Activated T-helper 17 cell treated with anti-CD3 and anti-CD28 coated beads, Interleukin-2, amount 50 U/mL, for 72 hours (primary cell): ENCODE data around the gene SLA2. TPM values are rescaled to one million over a fixed set of nuclear protein-coding genes. Genes with fewer than 3 reads are reported as not detected.
"Not testable (repeated sequence)": the region's sequence is repeated elsewhere in the genome, so short reads cannot be mapped to it uniquely, and the experiment has no call there.

Source experiments
- ATAC-seq: fragments of 150-1000 bp; cut with Tn5 transposase; replicated peaks from 2 replicates; pipeline ENCODE4 v1.10.0; 2021; ENCODE audit warnings: mild to moderate bottlenecking, moderate library complexity
- H3K27ac Mint-ChIP-seq: one replicate; pipeline ENCODE4 v1.8.0; 2022; ENCODE audit warnings: mixed read lengths
- H3K27me3 Mint-ChIP-seq: one replicate; pipeline ENCODE4 v1.8.0; 2022; ENCODE audit warnings: mixed read lengths
- H3K36me3 Mint-ChIP-seq: one replicate; pipeline ENCODE4 v1.8.0; 2022; ENCODE audit warnings: low read depth, mild to moderate bottlenecking, mixed read lengths
- H3K4me1 Mint-ChIP-seq: one replicate; pipeline ENCODE4 v1.8.0; 2022; ENCODE audit warnings: mixed read lengths
- H3K4me3 Mint-ChIP-seq: one replicate; pipeline ENCODE4 v1.8.0; 2022; ENCODE audit warnings: mild to moderate bottlenecking, mixed read lengths
- H3K9me3 Mint-ChIP-seq: one replicate; pipeline ENCODE4 v1.8.0; 2022; ENCODE audit warnings: mixed read lengths
- total RNA-seq, 2 donors: library from RNA; stranded (reverse); gene quantifications; one replicate each; pipeline ENCODE4 v1.2.3, GENCODE V29; 2022

The SLA2 gene
- total RNA-seq, 2 donors from 2014 or later: 42.4 to 43.7 TPM

GRCh38 chr20:36564726-36565121 is 81.3 kb downstream of the SLA2 start:
- ATAC-seq, H3K4me1 Mint-ChIP-seq, H3K4me3 Mint-ChIP-seq, H3K27me3 Mint-ChIP-seq, H3K9me3 Mint-ChIP-seq, H3K27ac Mint-ChIP-seq, H3K36me3 Mint-ChIP-seq: not testable (repeated sequence)

GRCh38 chr20:36564078-36564725 is 81.8 kb downstream of the SLA2 start:
- not testable (repeated sequence) for ATAC-seq, H3K4me3 Mint-ChIP-seq, H3K4me1 Mint-ChIP-seq, H3K9me3 Mint-ChIP-seq, H3K27me3 Mint-ChIP-seq, H3K36me3 Mint-ChIP-seq
- peak overlapping the region; percentile 5 for H3K27ac Mint-ChIP-seq

DNA sequence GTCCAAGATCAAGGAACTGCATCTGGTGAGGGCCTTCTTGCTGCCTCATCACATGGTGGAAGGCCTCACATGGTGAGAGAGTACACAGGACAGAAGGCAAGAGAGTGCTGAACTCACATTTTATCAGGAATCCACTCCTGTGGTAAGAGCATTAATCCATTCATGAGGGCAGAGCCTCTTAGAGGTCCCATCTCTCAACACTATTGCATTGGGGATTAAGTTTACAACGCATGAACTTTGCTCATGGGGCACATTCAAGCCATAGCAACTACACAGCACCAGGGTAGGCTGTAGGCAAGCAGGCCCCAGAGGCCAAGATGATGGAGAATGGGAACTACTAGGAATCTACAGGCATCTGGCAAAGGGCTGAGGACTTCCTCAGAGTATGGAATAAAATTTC is 82.6 kb downstream of the SLA2 start:
- no peak for ATAC-seq
- peak overlapping the region; percentile 5 for H3K27ac Mint-ChIP-seq
- no peaks in the 10 kb centered on the region for H3K36me3 Mint-ChIP-seq
- H3K4me3 Mint-ChIP-seq: no peak overlapping the region
- H3K9me3 Mint-ChIP-seq: peaks cover 4% of the 10 kb centered on the region
- H3K4me1 Mint-ChIP-seq: peaks cover 4% of the 10 kb centered on the region
- H3K27me3 Mint-ChIP-seq: no peaks in the 10 kb centered on the region

- Mint-ChIP-seq H3K36me3 (no peaks in the 10 kb centered on the region), H3K27me3 (no peaks in the 10 kb centered on the region), H3K4me1 (peaks cover 4% of the 10 kb centered on the region), H3K4me3 (no peak overlapping the region), H3K9me3 (peaks cover 4% of the 10 kb centered on the region), H3K27ac (no peak overlapping the region)
- no peak for ATAC-seq
Measured at GRCh38 chr20:36562724-36563123, 83.3 kb downstream of the SLA2 start.

Other genes with a start within 250 kb of the SLA2 start
- 10 to 100 TPM in 1 of 2 donors, 1 to 10 TPM in 1; 4.4 to 10.1 TPM for gene MYL9, start 104.7 kb downstream of the SLA2 start, total RNA-seq
- 10 to 100 TPM; 43.8 to 57.1 TPM for gene TGIF2, start 72.6 kb downstream of the SLA2 start, total RNA-seq
- gene RAB5IF, start 40.4 kb downstream of the SLA2 start, total RNA-seq: 100 to 1,000 TPM in 1 of 2 donors, 10 to 100 TPM in 1; 60.8 to 186 TPM
- 10 to 100 TPM; 30.5 to 30.7 TPM for gene NDRG3, start 99.9 kb upstream of the SLA2 start, total RNA-seq
- gene DSN1, start 127.6 kb upstream of the SLA2 start, total RNA-seq: 10 to 100 TPM; 31.8 to 34.8 TPM
- not detected for gene TLDC2, start 229.9 kb upstream of the SLA2 start, total RNA-seq